ENCODE data around the gene TDRD7.

Gene TDRD7

GRCh38 chr9:97412626-97413385, 910 bp downstream of the TDRD7 start:
- TF ChIP-seq YY1 (IDR thresholded peaks at IDR 0.05; ENCODE audit: low read depth), result 0 out of 2 replicates have a peak, but pooled peaks have one; percentile 31
- TF ChIP-seq USF1 (IDR thresholded peaks at IDR 0.05), result no peak
- no peak for TF ChIP-seq CREB1 (IDR thresholded peaks at IDR 0.05; ENCODE audit: low read depth)

- TF ChIP-seq CREB1 (IDR thresholded peaks at IDR 0.05; ENCODE audit: low read depth) (no peak), ZBTB7A (IDR thresholded peaks at IDR 0.05; ENCODE audit: low read depth) (no peak)
Measured at GRCh38 chr9:97413462-97413861, 1.6 kb downstream of the TDRD7 start.

- no peak for TF ChIP-seq MAX (IDR thresholded peaks at IDR 0.05)
- no peak for TF ChIP-seq TCF12 (IDR thresholded peaks at IDR 0.05; ENCODE audit: low read depth)
- TF ChIP-seq ZBTB7A (IDR thresholded peaks at IDR 0.05; ENCODE audit: low read depth), result no peak
- TF ChIP-seq YY1 (IDR thresholded peaks at IDR 0.05; ENCODE audit: low read depth), result no peak
- no peak for TF ChIP-seq EP300 (IDR thresholded peaks at IDR 0.05; ENCODE audit: borderline replicate concordance)
- TF ChIP-seq REST (IDR thresholded peaks at IDR 0.05; ENCODE audit: low read depth), result no peak
- no peak for TF ChIP-seq EGR1 (IDR thresholded peaks at IDR 0.05)
- TF ChIP-seq TEAD4 (IDR thresholded peaks at IDR 0.05), result no peak
- TF ChIP-seq USF1 (IDR thresholded peaks at IDR 0.05), result no peak
- no peak for TF ChIP-seq FOXM1 (IDR thresholded peaks at IDR 0.05; ENCODE audit: borderline replicate concordance, low read depth)
- no peak for TF ChIP-seq CREB1 (IDR thresholded peaks at IDR 0.05; ENCODE audit: low read depth)
- TF ChIP-seq NFIC (IDR thresholded peaks at IDR 0.05), result no peak
- TF ChIP-seq TAF1 (IDR thresholded peaks at IDR 0.05; ENCODE audit: low read depth), result no peak
- TF ChIP-seq CEBPB (IDR thresholded peaks at IDR 0.05), result no peak
- TF ChIP-seq RAD21 (IDR thresholded peaks at IDR 0.05; ENCODE audit: low read depth), result no peak
Measured at GRCh38 chr9:97415146-97415545, 3.2 kb downstream of the TDRD7 start.

GRCh38 chr9:97418880-97419279, 7.0 kb downstream of the TDRD7 start:
- TF ChIP-seq NFIC (IDR thresholded peaks at IDR 0.05) (no peak), USF1 (IDR thresholded peaks at IDR 0.05) (no peak), TCF12 (IDR thresholded peaks at IDR 0.05; ENCODE audit: low read depth) (no peak), CREB1 (IDR thresholded peaks at IDR 0.05; ENCODE audit: low read depth) (no peak), ZBTB7A (IDR thresholded peaks at IDR 0.05; ENCODE audit: low read depth) (no peak), FOXM1 (IDR thresholded peaks at IDR 0.05; ENCODE audit: borderline replicate concordance, low read depth) (no peak), REST (IDR thresholded peaks at IDR 0.05; ENCODE audit: low read depth) (no peak), EP300 (IDR thresholded peaks at IDR 0.05; ENCODE audit: borderline replicate concordance) (no peak), RAD21 (IDR thresholded peaks at IDR 0.05; ENCODE audit: low read depth) (no peak), CEBPB (IDR thresholded peaks at IDR 0.05) (no peak), TAF1 (IDR thresholded peaks at IDR 0.05; ENCODE audit: low read depth) (no peak), EGR1 (IDR thresholded peaks at IDR 0.05) (no peak), MAX (IDR thresholded peaks at IDR 0.05) (no peak)

GRCh38 chr9:97419309-97419867, 7.5 kb downstream of the TDRD7 start:
- TF ChIP-seq EP300 (IDR thresholded peaks at IDR 0.05; ENCODE audit: borderline replicate concordance) (no peak), FOXM1 (IDR thresholded peaks at IDR 0.05; ENCODE audit: borderline replicate concordance, low read depth) (no peak), TCF12 (IDR thresholded peaks at IDR 0.05; ENCODE audit: low read depth) (no peak), CREB1 (IDR thresholded peaks at IDR 0.05; ENCODE audit: low read depth) (no peak), TEAD4 (IDR thresholded peaks at IDR 0.05) (no peak), REST (IDR thresholded peaks at IDR 0.05; ENCODE audit: low read depth) (no peak), TAF1 (IDR thresholded peaks at IDR 0.05; ENCODE audit: low read depth) (no peak), YY1 (IDR thresholded peaks at IDR 0.05; ENCODE audit: low read depth) (no peak), RAD21 (IDR thresholded peaks at IDR 0.05; ENCODE audit: low read depth) (no peak), CEBPB (IDR thresholded peaks at IDR 0.05) (no peak), EGR1 (IDR thresholded peaks at IDR 0.05) (no peak), NFIC (IDR thresholded peaks at IDR 0.05) (no peak), ZBTB7A (IDR thresholded peaks at IDR 0.05; ENCODE audit: low read depth) (no peak), MAX (IDR thresholded peaks at IDR 0.05) (no peak), USF1 (IDR thresholded peaks at IDR 0.05) (no peak)

Measured in Ishikawa (cell line).